Mesenchymal stem cell (in vitro differentiated cells and primary cell): Measurements from ENCODE around the gene CTRB2.

Experiments used
- DNase-seq: peaks from one replicate; pipeline ENCODE4 v3.0.0-alpha.2; 2013
- H2AFZ ChIP-seq: one replicate; pipeline ENCODE4 v1.6.1; 2013; ENCODE audit warnings: low read depth, mild to moderate bottlenecking, control low read depth, inconsistent platforms, low read length, moderate library complexity
- H2AK5ac ChIP-seq: 2 replicates; pipeline ENCODE4 v1.6.1; 2013; ENCODE audit warnings: low read length, moderate library complexity, mild to moderate bottlenecking, inconsistent platforms; ENCODE audit not compliant: severe bottlenecking
- H2BK120ac ChIP-seq: one replicate; pipeline ENCODE4 v1.6.1; 2013; ENCODE audit warnings: low read depth, mild to moderate bottlenecking, inconsistent platforms, low read length, moderate library complexity
- H2BK12ac ChIP-seq, 2 experiments: one replicate each; pipeline ENCODE4 v1.6.1; 2013; ENCODE audit warnings: inconsistent platforms in 2 of 2, low read length in 2 of 2, mild to moderate bottlenecking in 2 of 2, moderate library complexity in 2 of 2, control low read depth in 1 of 2
- H2BK15ac ChIP-seq: one replicate; pipeline ENCODE4 v1.6.1; 2013; ENCODE audit warnings: mild to moderate bottlenecking, low read depth, inconsistent platforms; ENCODE audit not compliant: poor library complexity, severe bottlenecking
- H2BK5ac ChIP-seq: 2 replicates; pipeline ENCODE4 v1.6.1; 2013; ENCODE audit warnings: low read depth, mild to moderate bottlenecking, low read length, control low read depth, inconsistent platforms; ENCODE audit not compliant: poor library complexity, severe bottlenecking
- H3K14ac ChIP-seq, 2 experiments: one replicate each; pipeline ENCODE4 v1.6.1; 2013; ENCODE audit warnings: inconsistent platforms in 2 of 2, low read length in 2 of 2, control low read depth in 1 of 2, mild to moderate bottlenecking in 1 of 2, moderate library complexity in 1 of 2
- H3K18ac ChIP-seq, 2 experiments: one replicate each; pipeline ENCODE4 v1.6.1; 2013; ENCODE audit warnings: inconsistent platforms in 2 of 2, low read length in 2 of 2, control low read depth in 1 of 2, low read depth in 1 of 2, mild to moderate bottlenecking in 1 of 2
- H3K23ac ChIP-seq, 2 experiments: one replicate each; pipeline ENCODE4 v1.6.1; 2013; ENCODE audit warnings: inconsistent platforms in 2 of 2, low read length in 2 of 2, mild to moderate bottlenecking in 2 of 2, moderate library complexity in 2 of 2, control low read depth in 1 of 2
- H3K27ac ChIP-seq: 2 replicates; pipeline ENCODE4 v1.5.1; 2013; ENCODE audit warnings: mild to moderate bottlenecking, moderate library complexity, low read length, control low read depth, inconsistent platforms; ENCODE audit not compliant: poor library complexity, severe bottlenecking
- H3K27me3 ChIP-seq, 2 experiments: 2 replicates each; pipeline versions ENCODE4 v1.6.1 to v1.7.0; 2013; ENCODE audit warnings: low read length in 2 of 2, mild to moderate bottlenecking in 2 of 2, moderate library complexity in 2 of 2, control low read depth in 1 of 2, inconsistent platforms in 1 of 2; ENCODE audit not compliant: control insufficient read depth in 1 of 2, insufficient read depth in 1 of 2
- H3K36me3 ChIP-seq, 2 experiments: 2 replicates each; pipeline versions ENCODE4 v1.6.1 to v1.7.0; 2013; ENCODE audit warnings: low read length in 2 of 2, control low read depth in 1 of 2, inconsistent platforms in 1 of 2, low read depth in 1 of 2, mild to moderate bottlenecking in 1 of 2; ENCODE audit not compliant: insufficient read depth in 2 of 2, control insufficient read depth in 1 of 2
- H3K4ac ChIP-seq, 2 experiments: one replicate each; pipeline ENCODE4 v1.6.1; 2013; ENCODE audit warnings: inconsistent platforms in 2 of 2, low read length in 2 of 2, mild to moderate bottlenecking in 2 of 2, moderate library complexity in 2 of 2, control low read depth in 1 of 2, low read depth in 1 of 2
- H3K4me1 ChIP-seq: 2 replicates; pipeline ENCODE4 v1.6.1; 2013; ENCODE audit warnings: low read depth, low read length, control low read depth; ENCODE audit not compliant: control insufficient read depth, insufficient read depth
- H3K4me2 ChIP-seq: 2 replicates; pipeline ENCODE4 v1.6.1; 2013; ENCODE audit warnings: low read length, mild to moderate bottlenecking, inconsistent platforms; ENCODE audit not compliant: poor library complexity, severe bottlenecking
- H3K4me3 ChIP-seq, 2 experiments: 2 replicates each; pipeline versions ENCODE4 v1.5.1 to v1.7.0; 2013; ENCODE audit warnings: low read length in 2 of 2, mild to moderate bottlenecking in 2 of 2, control low read depth in 1 of 2, low read depth in 1 of 2; ENCODE audit not compliant: insufficient read depth in 1 of 2
- H3K79me1 ChIP-seq: replicated peaks from 2 replicates; pipeline ENCODE4 v1.6.1; 2013; ENCODE audit warnings: mild to moderate bottlenecking, control low read depth, low read length, inconsistent platforms; ENCODE audit not compliant: poor library complexity, severe bottlenecking
- H3K9ac ChIP-seq: 2 replicates; pipeline ENCODE4 v1.7.0; 2013; ENCODE audit warnings: mild to moderate bottlenecking, low read length, moderate library complexity
- H3K9me3 ChIP-seq: 2 replicates; pipeline ENCODE4 v1.7.0; 2013; ENCODE audit warnings: mild to moderate bottlenecking, low read length; ENCODE audit not compliant: control insufficient read depth
- H4K8ac ChIP-seq: one replicate; pipeline ENCODE4 v1.6.1; 2013; ENCODE audit warnings: inconsistent platforms, mild to moderate bottlenecking, low read length, moderate library complexity
- H4K91ac ChIP-seq: one replicate; pipeline ENCODE4 v1.6.1; 2013; ENCODE audit warnings: mild to moderate bottlenecking, low read length, inconsistent platforms
- WGBS: methylation state at CpG from one replicate; pipeline ENCODE4 v1.1.7; 2013; ENCODE audit warnings: mixed read lengths; 5-methylcytosine and 5-hydroxymethylcytosine counted together

The CTRB2 gene

GRCh38 chr16:75250809-75251279, 43.9 kb upstream of the CTRB2 start:
- Histone ChIP-seq H2AK5ac (peak overlapping the region; percentile 3), H3K27ac (peak overlapping the region; percentile 99), H3K27me3 (no peaks in the 10 kb centered on the region), H3K4ac (peak overlapping the region; percentile 70 to 90), H3K14ac (peak overlapping the region; percentile 82 to 98), H2BK15ac (peak overlapping the region; percentile 90), H2BK5ac (peak overlapping the region; percentile 99), H4K91ac (peak overlapping the region; percentile 95), H2BK12ac (peak overlapping the region in 1 of 2 experiments; percentile 39), H4K8ac (peak overlapping the region; percentile 72), H2AFZ (no peak overlapping the region), H3K79me1 (no peaks in the 10 kb centered on the region), H3K4me3 (peak overlapping the region; percentile 84 to 89), H3K9me3 (no peaks in the 10 kb centered on the region), H2BK120ac (peak overlapping the region; percentile 95), H3K23ac (peak overlapping the region; percentile 95 to 96), H3K9ac (peak overlapping the region; percentile 92), H3K18ac (peak overlapping the region; percentile 92 to 97), H3K36me3 (peaks cover 0 to 54% of the 10 kb centered on the region in 2 experiments), H3K4me1 (peaks cover 79% of the 10 kb centered on the region), H3K4me2 (peak overlapping the region; percentile 93)
- WGBS = under 1% methylated on average over 50 of the region's 59 CpGs
- DNase-seq = peak; percentile 46

GRCh38 chr16:75250089-75250808, 43.3 kb upstream of the CTRB2 start:
- H4K8ac ChIP-seq = peak overlapping the region; percentile 14
- peak; percentile 50 for DNase-seq
- H3K9me3 ChIP-seq = no peaks in the 10 kb centered on the region
- no peaks in the 10 kb centered on the region for H3K79me1 ChIP-seq
- H3K4me1 ChIP-seq = peaks cover 81% of the 10 kb centered on the region
- H2AFZ ChIP-seq = no peak overlapping the region
- H3K4me2 ChIP-seq = peak overlapping the region; percentile 93
- H3K14ac ChIP-seq = peak overlapping the region in 1 of 2 experiments; percentile 91
- peak overlapping the region; percentile 95 for H2BK120ac ChIP-seq
- 6% methylated on average over 24 of the region's 29 CpGs for WGBS
- peak overlapping the region; percentile 92 to 97 for H3K18ac ChIP-seq
- peak overlapping the region in 1 of 2 experiments; percentile 39 for H2BK12ac ChIP-seq
- peak overlapping the region; percentile 92 for H3K9ac ChIP-seq
- peak overlapping the region; percentile 99 for H2BK5ac ChIP-seq
- H3K4me3 ChIP-seq = peak overlapping the region; percentile 84 to 89
- peak overlapping the region; percentile 99 for H3K27ac ChIP-seq
- no peaks in the 10 kb centered on the region for H3K27me3 ChIP-seq
- H3K23ac ChIP-seq = peak overlapping the region in 1 of 2 experiments; percentile 95
- no peak overlapping the region for H2BK15ac ChIP-seq
- peak overlapping the region; percentile 58 to 90 for H3K4ac ChIP-seq
- peaks cover 0 to 54% of the 10 kb centered on the region in 2 experiments for H3K36me3 ChIP-seq
- H2AK5ac ChIP-seq = peak overlapping the region; percentile 73
- H4K91ac ChIP-seq = peak overlapping the region; percentile 95

GRCh38 chr16:75249441-75249840, 42.5 kb upstream of the CTRB2 start:
- Histone ChIP-seq H3K79me1 (no peaks in the 10 kb centered on the region), H3K9ac (peak overlapping the region; percentile 92), H3K4me2 (peak overlapping the region; percentile 93), H3K4me1 (peaks cover 77% of the 10 kb centered on the region), H3K23ac (peak overlapping the region in 1 of 2 experiments; percentile 35), H4K8ac (peak overlapping the region; percentile 21), H2AFZ (no peak overlapping the region), H3K4ac (peak overlapping the region in 1 of 2 experiments; percentile 0), H2BK120ac (no peak overlapping the region), H2BK15ac (peak overlapping the region; percentile 71), H2BK12ac (peak overlapping the region; percentile 21 to 56), H3K18ac (peak overlapping the region; percentile 89 to 97), H3K4me3 (peak overlapping the region in 1 of 2 experiments; percentile 89), H4K91ac (peak overlapping the region; percentile 40), H2BK5ac (peak overlapping the region; percentile 99), H2AK5ac (peak overlapping the region; percentile 73), H3K36me3 (peaks cover 0 to 53% of the 10 kb centered on the region in 2 experiments), H3K9me3 (no peaks in the 10 kb centered on the region), H3K27me3 (no peaks in the 10 kb centered on the region), H3K14ac (peak overlapping the region in 1 of 2 experiments; percentile 91), H3K27ac (peak overlapping the region; percentile 99)
- no peak for DNase-seq
- WGBS = 58% methylated on average over 5 of the region's 5 CpGs
